K562 (cell line): Measurements from ENCODE around the gene GLMP. TPM values are rescaled to one million over a fixed set of nuclear protein-coding genes. Genes with fewer than 3 reads are reported as not detected.

Experiments
- CTBP1 ChIP-seq: fragments of 450-650 bp; IDR thresholded peaks from 2 replicates; pipeline ENCODE4 v1.6.1; 2016; ENCODE audit warnings: borderline replicate concordance
- HINFP ChIP-seq: fragments of 450-650 bp; conservative IDR thresholded peaks from 2 replicates; pipeline ENCODE4 v1.6.1; 2016; ENCODE audit warnings: missing genetic modification characterization, low read depth, mild to moderate bottlenecking, control low read depth, missing compliant biosample characterization
- MEIS2 ChIP-seq: fragments of 450-650 bp; IDR thresholded peaks from 2 replicates; pipeline ENCODE4 v1.6.1; 2014; ENCODE audit warnings: mild to moderate bottlenecking; ENCODE audit not compliant: partially characterized antibody
- NR3C1 ChIP-seq: sonication (generic); formaldehyde crosslinking; IDR thresholded peaks from 2 replicates; pipeline ENCODE4 v1.8.1; 2022; ENCODE audit warnings: missing genetic modification reagents
- RNF2 ChIP-seq: sonication (generic); IDR thresholded peaks from 2 replicates; pipeline ENCODE4 v1.6.1; 2016
- ZBTB33 ChIP-seq: sonication (generic); formaldehyde crosslinking; IDR thresholded peaks from 2 replicates; pipeline ENCODE4 v1.8.1; 2023; ENCODE audit warnings: mild to moderate bottlenecking, missing genetic modification reagents
- ZFP36 ChIP-seq: fragments of 150-350 bp; IDR thresholded peaks from 2 replicates; pipeline ENCODE4 v1.6.1; 2018; ENCODE audit warnings: low read length, low read depth; ENCODE audit not compliant: partially characterized antibody
- ZNF253 ChIP-seq: fragments of 250-450 bp; sonication (Bioruptor Pico); conservative IDR thresholded peaks from 2 replicates; pipeline ENCODE4 v1.6.1; 2021; ENCODE audit warnings: mild to moderate bottlenecking
- polyA plus RNA-seq, 8 experiments: library from polyadenylated mRNA; depleted of rRNA in 4 of 8; stranded (reverse) in 5 of 8; unstranded in 3 of 8; fragments of >200 nt; fragmentation: Nextera tagmentation in 2 of 8; fragmentation: Illumina TruSeq in 1 of 8; extraction: Ambion mirVana in 2 of 8; extraction: Trizol in 1 of 8; gene quantifications; 2 replicates each; pipeline versions ENCODE4 v1.2.1 to v1.2.3, GENCODE V29; 2011 to 2014; ENCODE audit warnings: inconsistent platforms in 1 of 8, missing spikeins in 1 of 8
- total RNA-seq, 7 experiments: library from RNA; depleted of rRNA in 6 of 7; stranded (reverse); fragments of >200 nt in 6 of 7; fragmentation: Illumina TruSeq in 2 of 7; extraction: Trizol in 2 of 7; gene quantifications; 2 replicates each; pipeline versions ENCODE4 v1.2.1 to v1.2.3, GENCODE V29; 2011 to 2021; ENCODE audit warnings: low replicate concordance in 1 of 7

GLMP gene
- total and polyA plus RNA-seq, 9 of the 15 experiments (the other 6 are each of a cell fraction or from before 2014, with no cell fraction given) = 8.3 to 28.2 (median 22.4) TPM

- TF ChIP-seq ZFP36 = peak; percentile 59
- no peak for TF ChIP-seq CTBP1
- no peak for TF ChIP-seq MEIS2
- TF ChIP-seq NR3C1 = no peak
- TF ChIP-seq RNF2 = no peak
- no peak for TF ChIP-seq ZNF253
- no peak for TF ChIP-seq HINFP (tag)
- TF ChIP-seq ZBTB33 = peak; percentile 89
Observed at GRCh38 chr1:156245451-156246232, 49.8 kb downstream of the GLMP start (continued).
